Transverse colon (tissue), 4 donors: ENCODE measurements around the gene LRBA.

Source experiments
- EP300 ChIP-seq: sonication (generic); formaldehyde crosslinking; IDR thresholded peaks from one replicate; pipeline ENCODE4 v1.6.1; 2017; ENCODE audit warnings: antibody characterized with exemption, low read depth
- POLR2A ChIP-seq: fragments of 450-650 bp; IDR thresholded peaks from one replicate; pipeline ENCODE4 v1.6.1; 2016; ENCODE audit warnings: antibody characterized with exemption, mild to moderate bottlenecking, moderate library complexity
- POLR2AphosphoS5 ChIP-seq, 3 donors: sonication (generic); formaldehyde crosslinking; IDR thresholded peaks; one replicate each; pipeline ENCODE4 v1.6.1; 2016; ENCODE audit warnings: antibody characterized with exemption in 3 of 3
- TF ChIP-seq, protein P1 (sequence below), 5 experiments: fragments of 200-600 bp in 3 of 5; fragments of 450-650 bp in 2 of 5; sonication (generic) in 3 of 5; IDR thresholded peaks; 1 replicate in 2 of 5; 2 replicates in 3 of 5; pipeline ENCODE4 v1.5.1; 2016 to 2017; ENCODE audit warnings: antibody characterized with exemption in 5 of 5, inconsistent platforms in 3 of 5, mild to moderate bottlenecking in 2 of 5, moderate library complexity in 1 of 5

DNA sequence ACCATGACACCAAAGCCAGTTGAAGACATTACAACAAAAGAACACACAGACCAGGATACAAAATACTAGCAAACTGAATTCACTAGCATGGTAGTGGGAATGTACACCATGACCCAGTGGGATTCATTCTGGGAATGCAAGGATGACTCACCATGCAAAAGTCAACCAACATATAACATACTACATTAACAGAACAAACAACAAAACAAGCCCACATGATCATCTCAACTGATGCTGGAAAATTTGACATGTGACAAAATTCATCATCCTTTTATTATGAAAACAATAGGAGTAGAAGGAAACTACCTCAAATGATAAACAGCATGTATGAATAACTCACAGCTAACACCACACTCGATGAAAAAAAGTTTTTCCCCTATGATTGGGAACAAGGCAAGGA, 746.6 kb downstream of the LRBA start:
- TF ChIP-seq, protein P1, sequence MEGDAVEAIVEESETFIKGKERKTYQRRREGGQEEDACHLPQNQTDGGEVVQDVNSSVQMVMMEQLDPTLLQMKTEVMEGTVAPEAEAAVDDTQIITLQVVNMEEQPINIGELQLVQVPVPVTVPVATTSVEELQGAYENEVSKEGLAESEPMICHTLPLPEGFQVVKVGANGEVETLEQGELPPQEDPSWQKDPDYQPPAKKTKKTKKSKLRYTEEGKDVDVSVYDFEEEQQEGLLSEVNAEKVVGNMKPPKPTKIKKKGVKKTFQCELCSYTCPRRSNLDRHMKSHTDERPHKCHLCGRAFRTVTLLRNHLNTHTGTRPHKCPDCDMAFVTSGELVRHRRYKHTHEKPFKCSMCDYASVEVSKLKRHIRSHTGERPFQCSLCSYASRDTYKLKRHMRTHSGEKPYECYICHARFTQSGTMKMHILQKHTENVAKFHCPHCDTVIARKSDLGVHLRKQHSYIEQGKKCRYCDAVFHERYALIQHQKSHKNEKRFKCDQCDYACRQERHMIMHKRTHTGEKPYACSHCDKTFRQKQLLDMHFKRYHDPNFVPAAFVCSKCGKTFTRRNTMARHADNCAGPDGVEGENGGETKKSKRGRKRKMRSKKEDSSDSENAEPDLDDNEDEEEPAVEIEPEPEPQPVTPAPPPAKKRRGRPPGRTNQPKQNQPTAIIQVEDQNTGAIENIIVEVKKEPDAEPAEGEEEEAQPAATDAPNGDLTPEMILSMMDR (IDR thresholded peaks at IDR 0.05): no peak
- TF ChIP-seq EP300 (no peak), POLR2A (no peak), POLR2AphosphoS5 (IDR thresholded peaks at IDR 0.05) (no peak)
